Stomach (tissue), 4 donors: ENCODE measurements around the gene CHRNA10.

Experiments used
- EP300 ChIP-seq: sonication (generic); formaldehyde crosslinking; IDR thresholded peaks from one replicate; pipeline ENCODE4 v1.6.1; 2017; ENCODE audit warnings: antibody characterized with exemption
- TF ChIP-seq, protein P1 (sequence below), 7 experiments: fragments of 450-650 bp in 4 of 7; fragments of 200-600 bp in 3 of 7; sonication (generic) in 3 of 7; IDR thresholded peaks; one replicate each; pipeline ENCODE4 v1.5.1; 2016 to 2019; ENCODE audit warnings: antibody characterized with exemption in 7 of 7, control low read depth in 2 of 7, mild to moderate bottlenecking in 1 of 7

DNA sequence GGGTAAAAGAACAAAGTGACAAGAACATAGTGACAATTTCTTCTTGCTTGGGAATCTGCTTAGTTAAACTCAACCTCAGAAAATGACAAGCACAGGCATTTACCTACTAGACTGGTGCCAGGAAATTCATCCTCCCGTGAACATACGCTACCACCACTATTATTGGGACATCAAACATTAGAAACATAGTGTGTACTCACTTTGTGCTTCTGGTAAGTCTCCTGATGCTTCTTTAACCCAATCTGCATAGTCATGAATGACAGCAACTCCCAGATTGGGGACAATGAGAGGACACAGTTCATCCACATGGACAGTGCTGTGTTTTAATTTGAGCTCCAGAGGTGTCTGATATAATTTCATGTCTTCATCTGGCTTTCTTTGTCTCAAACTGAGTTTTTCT, 29.2 kb upstream of the CHRNA10 start:
- TF ChIP-seq, protein P1, sequence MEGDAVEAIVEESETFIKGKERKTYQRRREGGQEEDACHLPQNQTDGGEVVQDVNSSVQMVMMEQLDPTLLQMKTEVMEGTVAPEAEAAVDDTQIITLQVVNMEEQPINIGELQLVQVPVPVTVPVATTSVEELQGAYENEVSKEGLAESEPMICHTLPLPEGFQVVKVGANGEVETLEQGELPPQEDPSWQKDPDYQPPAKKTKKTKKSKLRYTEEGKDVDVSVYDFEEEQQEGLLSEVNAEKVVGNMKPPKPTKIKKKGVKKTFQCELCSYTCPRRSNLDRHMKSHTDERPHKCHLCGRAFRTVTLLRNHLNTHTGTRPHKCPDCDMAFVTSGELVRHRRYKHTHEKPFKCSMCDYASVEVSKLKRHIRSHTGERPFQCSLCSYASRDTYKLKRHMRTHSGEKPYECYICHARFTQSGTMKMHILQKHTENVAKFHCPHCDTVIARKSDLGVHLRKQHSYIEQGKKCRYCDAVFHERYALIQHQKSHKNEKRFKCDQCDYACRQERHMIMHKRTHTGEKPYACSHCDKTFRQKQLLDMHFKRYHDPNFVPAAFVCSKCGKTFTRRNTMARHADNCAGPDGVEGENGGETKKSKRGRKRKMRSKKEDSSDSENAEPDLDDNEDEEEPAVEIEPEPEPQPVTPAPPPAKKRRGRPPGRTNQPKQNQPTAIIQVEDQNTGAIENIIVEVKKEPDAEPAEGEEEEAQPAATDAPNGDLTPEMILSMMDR (IDR thresholded peaks at IDR 0.05): no peak
- TF ChIP-seq EP300: no peak
